Astrocyte of the spinal cord (primary cell): ENCODE measurements around the gene USP9X.
"Not testable (repeated sequence)": the region's sequence is repeated elsewhere in the genome, so short reads cannot be mapped to it uniquely, and the experiment has no call there.

Experiments
- DNase-seq: peaks from one replicate; pipeline ENCODE4 v3.0.0; 2011; ENCODE audit warnings: low read depth, low spot score
- H3K4me3 ChIP-seq: 2 replicates; pipeline ENCODE4 v1.5.1; 2011; ENCODE audit warnings: low read depth, mild to moderate bottlenecking, low read length, moderate library complexity
- in situ Hi-C: cut with HindIII; loops from 2 replicates; pipeline ENCODE4 v1.10.0; 2017; ENCODE audit warnings: low sequenced_read_pairs
- TF ChIP-seq, protein P1 (sequence below): IDR thresholded peaks from 2 replicates; pipeline ENCODE4 v1.5.1; 2012; ENCODE audit warnings: low read depth, mild to moderate bottlenecking, low read length, inconsistent platforms

USP9X gene

DNA sequence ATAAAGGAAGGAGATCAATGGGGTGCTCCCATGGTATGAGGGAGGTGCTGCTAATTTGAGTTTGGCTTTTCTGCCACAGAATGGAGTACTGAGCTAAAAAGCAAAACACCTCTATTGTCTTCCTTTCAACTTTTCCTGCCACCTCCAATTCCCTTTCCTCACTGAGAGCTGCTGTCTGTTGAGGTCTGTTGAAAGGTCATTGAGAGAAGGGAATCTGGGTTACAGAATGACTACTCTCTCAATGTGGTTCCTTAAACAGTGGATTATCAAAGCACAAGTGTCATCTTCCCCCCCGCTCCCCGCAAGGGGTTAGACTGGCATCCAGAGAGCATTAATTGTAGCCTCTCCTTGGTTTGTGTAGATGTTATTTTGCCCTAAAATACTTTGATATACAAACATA is 10.7 kb downstream of the USP9X start:
- TF ChIP-seq, protein P1, sequence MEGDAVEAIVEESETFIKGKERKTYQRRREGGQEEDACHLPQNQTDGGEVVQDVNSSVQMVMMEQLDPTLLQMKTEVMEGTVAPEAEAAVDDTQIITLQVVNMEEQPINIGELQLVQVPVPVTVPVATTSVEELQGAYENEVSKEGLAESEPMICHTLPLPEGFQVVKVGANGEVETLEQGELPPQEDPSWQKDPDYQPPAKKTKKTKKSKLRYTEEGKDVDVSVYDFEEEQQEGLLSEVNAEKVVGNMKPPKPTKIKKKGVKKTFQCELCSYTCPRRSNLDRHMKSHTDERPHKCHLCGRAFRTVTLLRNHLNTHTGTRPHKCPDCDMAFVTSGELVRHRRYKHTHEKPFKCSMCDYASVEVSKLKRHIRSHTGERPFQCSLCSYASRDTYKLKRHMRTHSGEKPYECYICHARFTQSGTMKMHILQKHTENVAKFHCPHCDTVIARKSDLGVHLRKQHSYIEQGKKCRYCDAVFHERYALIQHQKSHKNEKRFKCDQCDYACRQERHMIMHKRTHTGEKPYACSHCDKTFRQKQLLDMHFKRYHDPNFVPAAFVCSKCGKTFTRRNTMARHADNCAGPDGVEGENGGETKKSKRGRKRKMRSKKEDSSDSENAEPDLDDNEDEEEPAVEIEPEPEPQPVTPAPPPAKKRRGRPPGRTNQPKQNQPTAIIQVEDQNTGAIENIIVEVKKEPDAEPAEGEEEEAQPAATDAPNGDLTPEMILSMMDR: no peak
- no peak overlapping the region for H3K4me3 ChIP-seq
- no peak for DNase-seq
- in situ Hi-C loops: no loop called here

DNA sequence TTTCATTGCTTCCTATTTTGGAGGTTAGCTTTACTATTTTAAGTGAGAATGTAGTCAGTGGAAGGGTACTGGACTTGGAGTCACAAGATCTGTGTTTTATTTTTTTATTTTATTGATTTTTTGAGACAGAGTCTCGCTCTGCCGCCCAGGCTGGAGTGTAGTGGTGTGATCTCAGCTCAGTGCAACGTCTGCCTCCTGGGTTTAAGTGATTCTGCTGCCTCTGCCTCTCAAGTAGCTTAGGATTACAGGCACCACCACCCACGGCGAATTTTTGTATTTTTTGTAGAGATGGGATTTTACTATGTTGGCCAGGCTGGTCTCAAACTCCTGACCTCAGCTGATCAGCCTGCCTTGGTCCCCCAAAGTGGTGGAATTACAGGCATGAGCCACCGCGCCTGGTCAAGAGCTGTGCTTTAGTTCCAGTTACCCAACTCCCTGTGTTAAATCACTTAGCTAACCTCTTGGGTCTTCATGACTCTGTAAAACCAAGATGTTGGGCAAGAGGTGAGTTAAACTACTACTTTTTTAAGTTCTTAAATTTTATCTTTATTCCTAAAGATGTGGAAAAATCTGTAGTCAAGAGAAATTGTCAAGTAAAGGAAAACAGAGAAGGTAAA is 11.2 kb downstream of the USP9X start:
- TF ChIP-seq, protein P1: no peak
- no peak for DNase-seq
- in situ Hi-C loops: no loop called here
- no peak overlapping the region for H3K4me3 ChIP-seq

DNA sequence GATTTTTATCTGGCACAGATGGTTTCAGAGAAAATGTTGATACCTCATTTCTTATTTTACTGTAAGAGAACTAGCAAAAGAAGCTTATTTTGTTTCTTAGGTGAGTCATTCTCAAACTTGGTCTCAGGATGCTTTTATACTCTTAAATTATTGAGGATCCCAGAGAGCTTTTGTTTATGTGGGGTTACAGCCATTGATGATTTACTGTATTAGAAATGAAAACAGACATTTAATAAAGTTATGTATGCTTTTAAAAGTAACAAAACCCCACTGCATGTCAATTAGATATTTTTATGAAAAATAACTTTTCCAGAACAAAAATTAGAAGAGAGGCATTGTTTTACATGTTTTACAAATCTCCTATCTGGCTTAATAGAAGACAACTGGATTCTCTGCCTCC is 12.1 kb downstream of the USP9X start:
- H3K4me3 ChIP-seq: no peak overlapping the region
- in situ Hi-C loops: no loop called here
- TF ChIP-seq, protein P1: no peak
- DNase-seq: no peak

DNA sequence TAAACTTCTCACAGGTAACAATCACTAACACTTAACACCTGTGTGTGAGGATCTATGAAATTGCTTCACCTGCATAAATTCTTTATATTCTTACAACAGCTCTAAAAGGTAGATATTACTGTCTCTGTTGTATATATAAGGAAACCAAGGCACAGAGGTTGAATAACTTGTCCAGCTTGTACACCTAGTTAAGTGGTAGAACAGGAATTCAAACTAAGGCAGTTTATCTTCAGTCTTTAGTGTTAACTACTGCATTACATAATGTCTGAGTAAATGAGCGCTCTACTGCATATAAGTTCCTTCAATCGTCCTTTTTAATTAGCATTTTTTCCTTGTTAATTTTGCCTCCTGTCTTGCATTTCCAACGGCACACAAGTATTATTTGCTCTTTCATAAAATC is 15.0 kb downstream of the USP9X start:
- DNase-seq: no peak
- TF ChIP-seq, protein P1: no peak
- no peak overlapping the region for H3K4me3 ChIP-seq
- in situ Hi-C loops: loop anchor here (25.0 kb wide), 1 partner anchor 438 kb away; no protein-coding TSS in a partner anchor

DNA sequence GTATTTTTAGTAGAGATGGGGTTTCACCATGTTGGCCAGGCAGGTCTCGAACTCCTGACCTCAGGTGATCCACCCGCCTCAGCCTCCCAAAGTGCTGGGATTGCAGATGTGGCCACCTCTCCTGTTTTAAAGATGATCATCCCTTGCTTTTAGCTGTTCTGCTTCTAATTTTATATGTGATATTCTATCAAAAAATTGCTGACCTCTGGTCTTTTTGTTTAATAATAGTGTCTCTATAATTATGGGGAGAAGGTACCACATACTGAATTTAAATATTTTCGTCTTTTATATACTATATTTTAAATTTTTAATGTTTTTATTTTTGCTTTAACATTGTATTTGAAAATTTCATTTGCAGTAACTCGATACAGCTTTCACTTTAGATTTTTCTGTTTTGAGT is 15.6 kb downstream of the USP9X start:
- in situ Hi-C loops: loop anchor here (25.0 kb wide), 1 partner anchor 439 kb away; no protein-coding TSS in a partner anchor
- no peak for DNase-seq
- TF ChIP-seq, protein P1: no peak
- no peak overlapping the region for H3K4me3 ChIP-seq

DNA sequence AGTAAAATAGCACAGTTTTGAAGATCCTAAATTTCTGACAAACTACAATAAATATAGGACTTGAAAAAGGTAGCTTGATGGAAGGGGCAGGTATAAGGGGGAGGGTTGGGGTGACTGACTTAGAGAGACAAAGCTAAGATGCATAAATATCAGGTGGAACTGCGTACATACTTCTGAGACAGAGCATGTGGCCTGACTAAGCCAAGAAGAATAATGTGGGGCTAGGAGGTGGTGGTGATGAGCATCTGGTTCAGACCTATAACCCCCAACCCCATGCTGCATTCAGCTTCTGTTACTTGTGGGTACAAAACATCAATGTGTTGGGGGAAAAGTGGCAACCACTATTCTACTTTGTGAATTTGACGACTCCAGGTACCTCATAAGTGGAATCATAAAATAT is 19.8 kb downstream of the USP9X start:
- no peak overlapping the region for H3K4me3 ChIP-seq
- DNase-seq: no peak
- TF ChIP-seq, protein P1: no peak
- in situ Hi-C loops: loop anchor here (25.0 kb wide), 1 partner anchor 443 kb away; no protein-coding TSS in a partner anchor

DNA sequence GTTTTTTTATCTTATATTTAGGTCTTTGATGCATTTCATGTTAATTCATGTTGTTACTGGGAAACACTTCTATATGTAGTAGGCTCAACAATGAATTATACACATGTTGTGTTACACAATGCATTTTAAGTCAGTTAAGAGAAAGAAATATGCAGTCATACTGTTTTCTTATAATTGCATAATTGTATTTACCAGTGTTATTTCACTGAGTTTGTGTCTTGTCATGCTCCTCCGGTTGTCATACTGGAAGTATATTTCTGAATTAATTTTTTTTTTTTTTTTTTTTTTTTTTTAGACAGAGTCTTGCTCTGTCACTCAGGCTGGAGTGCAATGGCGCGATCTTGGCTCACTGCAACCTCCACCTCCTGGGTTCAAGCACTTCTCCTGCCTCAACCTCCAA is 21.0 kb downstream of the USP9X start:
- in situ Hi-C loops: loop anchor here (25.0 kb wide), 1 partner anchor 444 kb away; no protein-coding TSS in a partner anchor
- H3K4me3 ChIP-seq, DNase-seq: not testable (repeated sequence)
